T1000 (cell line): ENCODE data around the gene KATNA1.
"Not testable (repeated sequence)": the region's sequence is repeated elsewhere in the genome, so short reads cannot be mapped to it uniquely, and the experiment has no call there.

Experiments used
- DNase-seq: peaks from one replicate; lab custom pipeline; 2025; ENCODE audit warnings: mixed read lengths; lab: John Stamatoyannopoulos, UW

KATNA1 gene

GRCh38 chr6:149648148-149649145 lies at the start of gene KATNA1:
TSS of gene KATNA1 (minus strand) at chr6:149648714. CDS start at chr6:149638547, 10,167 bp downstream.
- DNase-seq, result peak; percentile 81

DNA sequence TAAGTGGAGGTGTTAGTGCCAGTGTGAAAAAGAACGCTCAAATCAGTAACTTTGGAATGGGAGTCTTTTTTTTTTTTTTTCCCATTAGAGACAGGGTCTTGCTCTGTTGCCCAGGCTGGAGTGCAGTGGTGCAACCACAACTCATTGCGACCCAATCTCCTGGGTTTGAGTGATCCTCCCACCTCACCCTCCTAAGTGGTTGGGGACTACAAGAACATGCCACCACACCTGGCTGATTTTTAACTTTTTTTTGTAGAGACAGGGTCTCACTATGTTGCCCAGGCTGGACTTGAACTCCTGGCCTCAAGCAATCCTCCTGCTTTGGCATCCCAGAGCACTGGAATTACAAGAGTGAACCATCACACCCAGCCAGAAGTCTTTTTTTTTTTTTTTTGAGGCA lies 49.7 kb upstream of the KATNA1 start:
- no peak for DNase-seq

DNA sequence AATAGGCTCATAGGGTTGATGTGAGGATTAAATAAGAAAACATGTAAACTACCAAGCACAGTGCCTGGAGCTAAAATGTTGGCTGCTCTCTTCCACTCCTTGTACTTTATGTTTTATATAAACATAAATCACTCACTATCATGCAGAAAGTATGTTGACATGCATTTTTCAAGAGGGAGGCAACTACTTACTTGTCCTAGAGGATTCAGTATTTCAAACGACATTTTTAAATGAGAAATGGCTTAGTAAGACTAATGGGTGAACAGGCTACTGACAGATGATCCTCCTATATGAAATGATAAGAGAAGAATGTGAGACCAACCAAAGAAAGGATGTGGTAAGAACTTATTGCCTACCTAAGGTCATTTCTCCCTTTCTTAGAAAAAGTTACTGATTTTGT lies 48.4 kb upstream of the KATNA1 start:
- no peak for DNase-seq

DNA sequence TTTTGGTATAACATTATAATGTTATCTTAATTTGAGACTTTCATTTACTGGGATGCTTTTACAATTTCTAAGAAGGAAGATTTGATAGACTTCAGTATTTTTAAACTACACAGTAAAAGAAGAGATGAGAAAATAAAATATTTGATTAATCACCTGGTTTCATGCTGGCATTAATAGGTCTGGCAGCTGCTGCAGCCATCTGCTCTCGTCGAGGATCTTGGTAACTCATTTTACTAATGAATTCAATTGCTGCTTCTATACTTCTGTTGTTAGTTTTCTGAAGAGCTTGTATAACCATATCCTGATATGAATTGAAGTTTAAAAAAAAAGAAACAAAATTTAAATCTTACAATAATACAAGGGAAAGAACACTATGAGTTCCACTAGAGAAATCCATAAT lies 46.4 kb upstream of the KATNA1 start:
- DNase-seq, result no peak

DNA sequence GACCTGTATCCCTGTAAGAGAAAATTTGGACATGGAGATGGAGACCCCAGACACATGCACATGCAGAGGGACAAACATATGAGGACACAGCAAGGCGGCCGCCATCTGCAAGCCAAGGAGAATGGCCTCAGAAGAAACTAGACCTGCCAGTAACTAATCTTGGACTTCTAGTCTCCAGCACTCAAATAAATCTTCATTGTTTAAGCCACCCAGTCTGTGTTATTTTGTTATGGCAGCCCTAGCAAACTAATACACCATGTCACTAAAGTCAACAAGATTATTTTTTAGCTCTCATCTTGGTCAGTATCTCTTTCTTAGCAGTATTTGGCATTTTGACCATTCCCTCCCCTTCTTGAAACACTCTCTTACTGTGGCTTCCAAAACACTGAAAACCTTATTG lies 42.7 kb upstream of the KATNA1 start:
- DNase-seq, result no peak

DNA sequence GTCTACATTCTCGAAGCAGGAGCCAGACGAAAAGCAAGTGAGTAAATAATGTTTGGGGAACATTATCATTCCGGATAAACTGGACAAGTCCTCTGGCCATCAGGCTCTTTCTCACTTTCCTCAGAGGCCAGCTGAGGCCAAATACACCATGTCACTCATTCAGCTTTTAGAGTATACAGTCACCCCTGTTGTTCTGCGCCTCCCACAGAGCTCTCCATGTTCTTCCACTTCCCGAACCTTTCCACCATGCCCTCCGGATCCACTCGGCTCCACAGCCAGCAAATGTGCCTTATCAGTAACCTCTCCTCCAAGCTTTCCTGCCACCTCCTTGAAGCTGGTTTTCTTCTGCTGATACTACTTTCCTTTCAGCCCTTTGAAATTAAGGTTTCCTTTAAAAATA lies 37.7 kb upstream of the KATNA1 start:
- no peak for DNase-seq

DNA sequence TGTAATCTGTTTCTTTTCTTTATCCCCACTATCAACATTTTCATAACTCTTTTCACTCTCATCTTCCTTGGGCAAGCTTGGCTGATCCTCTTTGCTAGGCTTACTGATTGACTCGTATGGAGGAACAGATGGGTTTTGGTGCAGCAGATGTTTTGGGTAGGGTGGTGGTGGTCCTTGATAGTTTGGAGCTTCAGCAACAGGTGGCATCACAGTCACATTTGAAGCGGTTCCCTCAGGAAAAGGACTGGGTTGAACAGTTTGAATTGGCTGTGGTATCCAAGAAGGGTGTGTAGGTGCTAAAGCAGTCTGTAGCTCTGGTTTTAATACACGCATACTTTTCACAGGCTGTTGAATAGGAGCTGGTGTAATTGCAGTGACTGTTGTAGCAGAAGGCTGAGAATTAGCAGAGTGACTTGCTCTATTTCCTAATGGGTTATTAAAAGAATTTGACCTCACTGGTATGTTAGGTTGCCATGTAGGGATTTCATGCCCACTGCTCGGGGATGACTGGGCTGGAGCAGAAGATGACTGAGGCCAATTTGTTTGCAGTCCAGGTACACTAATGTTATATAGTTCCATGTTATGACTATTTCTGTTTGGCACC lies 34.8 kb upstream of the KATNA1 start:
- DNase-seq, result no peak

DNA sequence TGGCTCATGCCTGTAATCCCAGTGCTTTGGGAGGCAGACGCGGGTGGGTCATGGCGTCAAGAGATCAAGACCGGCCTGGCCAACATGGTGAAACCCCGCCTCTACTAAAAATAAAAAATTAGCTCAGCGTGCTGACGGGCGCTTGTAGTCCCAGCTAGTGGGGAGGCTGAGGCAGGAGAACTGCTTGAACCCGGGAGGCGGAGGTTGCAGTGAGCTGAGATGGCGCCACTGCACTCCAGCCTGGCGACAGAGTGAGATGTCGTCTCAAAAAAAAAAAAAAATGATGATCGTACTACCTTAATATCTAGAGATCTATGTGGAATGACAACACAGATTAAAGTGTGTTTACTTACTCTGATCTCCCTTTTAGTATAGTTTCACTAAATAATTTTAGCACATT lies 33.3 kb upstream of the KATNA1 start:
- DNase-seq, result not testable (repeated sequence)

GRCh38 chr6:149681209-149681608 lies 32.7 kb upstream of the KATNA1 start:
- DNase-seq, result no peak

GRCh38 chr6:149680503-149680902 lies 32.0 kb upstream of the KATNA1 start:
- no peak for DNase-seq

GRCh38 chr6:149672265-149672664 lies 23.8 kb upstream of the KATNA1 start:
- DNase-seq, result not testable (repeated sequence)

GRCh38 chr6:149660028-149660427 lies 11.5 kb upstream of the KATNA1 start:
- no peak for DNase-seq

DNA sequence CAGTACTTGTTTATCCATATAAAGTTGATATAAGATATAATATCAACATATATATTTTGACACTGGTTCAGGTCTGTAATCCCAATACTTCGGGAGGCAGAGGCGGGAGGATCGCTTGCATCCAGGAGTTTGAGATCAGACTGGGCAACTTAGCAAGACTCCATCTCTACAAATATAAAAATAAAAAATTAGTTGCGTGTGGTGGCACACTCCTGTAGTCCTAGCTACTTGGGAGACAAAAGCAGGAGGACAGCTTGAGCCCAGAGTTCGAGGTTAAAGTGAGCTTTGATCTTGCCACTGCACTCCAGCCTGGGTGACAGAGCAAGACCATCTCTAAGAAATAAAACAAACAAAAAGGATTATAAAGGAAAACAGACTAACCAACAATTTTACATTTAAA lies 8.9 kb upstream of the KATNA1 start:
- DNase-seq, result no peak

DNA sequence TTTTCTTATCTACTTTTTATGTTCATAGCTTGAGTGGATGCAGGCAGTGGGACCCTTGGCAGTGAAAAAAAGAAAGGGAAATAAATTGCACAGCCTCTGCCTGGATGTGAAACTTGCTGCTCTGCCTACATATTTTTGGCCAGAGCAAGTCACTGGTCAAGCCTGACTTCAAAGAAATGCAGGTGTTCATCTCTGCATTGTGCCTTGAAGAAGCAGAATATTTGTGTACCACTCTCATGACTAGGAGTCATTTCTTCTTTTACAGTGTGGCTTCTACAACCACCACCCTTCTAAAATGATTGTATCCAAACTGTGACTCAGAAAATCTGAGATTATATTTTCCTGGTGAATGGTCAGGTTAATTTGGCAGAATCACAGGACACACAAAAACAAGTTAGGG lies 2.5 kb upstream of the KATNA1 start:
- no peak for DNase-seq

DNA sequence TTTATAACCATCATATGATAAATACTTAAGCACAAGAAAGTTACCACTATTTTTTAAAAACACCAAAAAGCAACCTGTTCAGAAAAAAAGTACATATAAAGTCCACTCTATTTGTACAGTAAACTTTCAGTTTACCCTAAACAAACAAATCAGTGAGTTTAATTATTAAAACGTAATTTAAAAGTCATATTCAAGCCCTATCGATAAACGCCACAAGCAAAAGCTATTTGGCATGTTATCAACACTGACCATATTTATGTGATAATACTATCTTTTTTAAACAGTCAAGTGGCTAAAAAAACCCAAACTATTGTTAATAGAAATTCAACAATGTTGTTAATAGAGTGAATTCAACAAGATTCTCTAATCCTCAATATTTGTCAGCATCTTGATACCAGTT lies 1.9 kb downstream of the KATNA1 start:
- DNase-seq, result no peak

DNA sequence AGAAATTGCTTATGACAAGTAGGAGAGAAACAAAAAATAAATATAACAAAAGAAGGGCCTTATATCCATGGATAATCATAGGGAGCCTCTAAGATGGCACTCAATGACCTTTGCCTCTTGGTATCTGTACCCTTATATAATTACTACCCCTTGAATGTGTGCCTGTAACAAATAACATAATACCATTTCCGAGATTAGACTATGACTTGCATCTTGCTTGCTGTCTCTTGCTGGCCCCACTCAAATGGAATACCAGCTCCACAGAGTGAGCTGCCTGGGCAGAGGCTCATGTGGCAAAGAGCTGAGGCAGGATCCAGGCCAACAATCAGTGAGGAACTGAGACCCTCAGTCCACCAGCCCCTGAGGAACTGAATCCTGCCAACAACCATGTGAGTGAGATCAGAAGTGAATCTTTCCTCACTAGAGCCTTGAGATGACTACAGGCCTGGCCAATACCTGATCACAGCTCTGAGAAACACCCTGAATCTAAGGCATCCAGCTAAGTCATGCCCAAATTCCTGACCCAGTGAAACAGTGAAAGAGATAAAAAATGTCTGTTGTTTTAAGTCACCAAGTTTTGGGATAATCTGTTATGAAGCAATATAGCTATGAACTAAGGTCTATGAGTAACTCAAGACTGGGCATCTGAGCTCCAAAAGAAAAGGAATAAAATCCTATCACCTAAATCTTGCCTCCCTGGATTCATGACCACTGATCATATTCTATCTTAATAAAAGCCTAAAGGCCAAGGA lies 5.5 kb downstream of the KATNA1 start:
- no peak for DNase-seq

- DNase-seq, result no peak
These were observed 12.4 kb downstream of the KATNA1 start for GRCh38 chr6:149636124-149636523.

DNA sequence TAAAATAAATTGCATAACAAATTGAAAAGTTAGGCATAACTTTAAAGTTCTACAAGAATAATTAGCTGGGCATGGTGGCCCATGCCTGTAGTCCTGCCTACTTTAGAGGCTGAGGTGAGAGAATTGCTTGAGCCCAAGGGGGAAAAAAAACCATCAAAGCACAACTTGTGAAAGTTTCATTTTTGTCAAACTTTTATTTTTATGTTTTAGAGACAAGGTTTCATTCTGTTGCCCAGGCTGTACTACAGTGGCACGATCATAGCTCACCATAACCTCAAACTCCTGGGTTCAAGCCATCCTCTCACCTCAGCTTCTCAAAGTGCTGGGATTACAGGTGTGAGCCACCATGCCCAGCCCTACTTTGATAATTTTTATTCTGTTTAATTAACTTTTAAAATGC lies 14.2 kb downstream of the KATNA1 start:
- no peak for DNase-seq

DNA sequence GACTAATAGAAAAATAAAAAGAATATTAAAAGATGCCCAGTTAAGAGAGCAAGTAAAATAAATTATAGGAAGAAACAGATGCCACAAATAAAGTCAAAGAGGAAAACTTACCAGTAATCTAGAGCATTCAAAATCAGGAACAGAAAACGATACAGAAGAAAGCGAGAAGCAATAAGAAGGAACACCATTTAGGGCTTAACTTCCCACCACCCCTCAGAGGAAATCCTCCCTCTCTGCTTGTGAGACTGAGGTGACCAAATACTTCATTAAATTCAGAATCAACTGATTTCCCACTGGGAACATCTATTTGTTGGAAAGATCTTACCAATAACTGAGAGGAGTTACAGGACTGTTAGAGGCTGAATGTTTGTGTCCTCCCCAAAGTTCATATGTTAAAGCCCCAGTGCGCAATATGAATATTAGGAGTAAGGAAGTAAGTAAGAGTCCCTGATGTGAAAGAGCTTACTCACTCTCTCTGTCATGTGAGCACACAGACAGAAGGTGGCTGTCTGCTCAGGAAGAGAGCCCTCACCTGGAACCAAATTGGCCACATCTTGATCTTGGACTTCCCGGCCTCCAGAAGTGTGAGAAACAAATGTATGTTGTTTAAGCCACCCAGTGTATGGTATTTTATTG lies 19.5 kb downstream of the KATNA1 start:
- no peak for DNase-seq

DNA sequence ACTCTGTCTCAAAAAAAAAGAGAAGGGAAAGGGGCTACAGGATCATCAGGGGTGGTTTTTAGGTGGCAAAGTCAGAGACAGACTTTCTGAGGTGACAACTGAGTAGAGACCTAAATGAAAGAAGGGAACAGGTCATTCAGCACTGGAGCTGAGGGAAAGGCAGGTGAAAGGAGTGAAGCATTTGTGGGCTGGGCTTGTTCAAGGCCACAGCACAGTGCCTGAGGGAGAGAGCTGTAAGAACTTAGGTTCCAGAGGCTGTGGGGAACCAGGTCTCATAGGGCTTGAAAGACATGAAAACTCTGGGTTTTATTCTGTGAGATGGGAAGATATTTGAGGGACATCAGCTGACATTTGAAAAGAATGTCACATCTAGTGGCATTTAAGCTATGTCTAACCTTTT lies 20.8 kb downstream of the KATNA1 start:
- no peak for DNase-seq

- DNase-seq, result no peak
These were observed 32.7 kb downstream of the KATNA1 start for GRCh38 chr6:149615805-149616204.

- no peak for DNase-seq
These were observed 34.2 kb downstream of the KATNA1 start for GRCh38 chr6:149614337-149614736.
